ENCODE data around the gene ERC2. TPM values are rescaled to one million over a fixed set of nuclear protein-coding genes. Genes with fewer than 3 reads are reported as not detected.

Gene ERC2
- total and polyA plus RNA-seq, 2 donors (not counting 1 experiment from before 2014, with no cell fraction given): 0.14 to 0.17 TPM

GRCh38 chr3:56484525-56485032 lies 16.3 kb upstream of the ERC2 start:
- H3K4me3 ChIP-seq (replicated peaks in 1 of 4; ENCODE audit: control extremely low read depth in 1 of 4, insufficient read depth in 1 of 4, low read depth in 3 of 4, low read length in 4 of 4): no peak overlapping the region
- no peaks in the 10 kb centered on the region for H3K27me3 ChIP-seq (ENCODE audit: control insufficient read depth, insufficient read depth, low read length)
- no peaks in the 10 kb centered on the region for H3K4me1 ChIP-seq (ENCODE audit: control insufficient read depth, extremely low read depth, insufficient read depth, low read length)
- H3K9me3 ChIP-seq (ENCODE audit: control insufficient read depth, insufficient read depth, low read depth, low read length): no peaks in the 10 kb centered on the region
- no peak for DNase-seq (ENCODE audit: low read depth in 2 of 2)
- H4K20me1 ChIP-seq (ENCODE audit: control insufficient read depth, extremely low read depth, insufficient read depth, low read length): no peaks in the 10 kb centered on the region
- TF ChIP-seq EZH2 (IDR thresholded peaks at IDR 0.05; ENCODE audit: low read length, missing control alignments) (no peak), CTCF (conservative IDR thresholded peaks at IDR 0.05 in 1 of 2, IDR thresholded peaks at IDR 0.05 in 1 of 2; ENCODE audit: low read depth in 1 of 2, low read length in 2 of 2) (no peak)
- H3K79me2 ChIP-seq (ENCODE audit: control insufficient read depth, insufficient read depth, low read length): no peaks in the 10 kb centered on the region
- no peak overlapping the region for H3K9ac ChIP-seq (ENCODE audit: insufficient read depth, low read length)
- no peak overlapping the region for H3K27ac ChIP-seq (ENCODE audit: insufficient read depth, low read length)
- H3K36me3 ChIP-seq (ENCODE audit: control insufficient read depth, insufficient read depth, low read length): no peaks in the 10 kb centered on the region
- H3K4me2 ChIP-seq (ENCODE audit: extremely low read depth, insufficient read depth, low read length): no peak overlapping the region
- H2AFZ ChIP-seq (ENCODE audit: low read length): no peak overlapping the region

- H3K36me3 ChIP-seq (ENCODE audit: control insufficient read depth, insufficient read depth, low read length): no peaks in the 10 kb centered on the region
- DNase-seq (ENCODE audit: low read depth in 2 of 2): no peak
- H3K79me2 ChIP-seq (ENCODE audit: control insufficient read depth, insufficient read depth, low read length): no peaks in the 10 kb centered on the region
- no peaks in the 10 kb centered on the region for H3K4me1 ChIP-seq (ENCODE audit: control insufficient read depth, extremely low read depth, insufficient read depth, low read length)
- H3K9ac ChIP-seq (ENCODE audit: insufficient read depth, low read length): no peak overlapping the region
- H3K4me2 ChIP-seq (ENCODE audit: extremely low read depth, insufficient read depth, low read length): no peak overlapping the region
- H2AFZ ChIP-seq (ENCODE audit: low read length): no peak overlapping the region
- no peaks in the 10 kb centered on the region for H3K9me3 ChIP-seq (ENCODE audit: control insufficient read depth, insufficient read depth, low read depth, low read length)
- TF ChIP-seq CTCF (conservative IDR thresholded peaks at IDR 0.05 in 1 of 2, IDR thresholded peaks at IDR 0.05 in 1 of 2; ENCODE audit: low read depth in 1 of 2, low read length in 2 of 2) (no peak), EZH2 (IDR thresholded peaks at IDR 0.05; ENCODE audit: low read length, missing control alignments) (no peak)
- H4K20me1 ChIP-seq (ENCODE audit: control insufficient read depth, extremely low read depth, insufficient read depth, low read length): no peaks in the 10 kb centered on the region
- H3K27ac ChIP-seq (ENCODE audit: insufficient read depth, low read length): no peak overlapping the region
- no peak overlapping the region for H3K4me3 ChIP-seq (replicated peaks in 1 of 4; ENCODE audit: control extremely low read depth in 1 of 4, insufficient read depth in 1 of 4, low read depth in 3 of 4, low read length in 4 of 4)
- no peaks in the 10 kb centered on the region for H3K27me3 ChIP-seq (ENCODE audit: control insufficient read depth, insufficient read depth, low read length)
Observed at GRCh38 chr3:56484122-56484521, 15.9 kb upstream of the ERC2 start.

- H4K20me1 ChIP-seq (ENCODE audit: control insufficient read depth, extremely low read depth, insufficient read depth, low read length): no peaks in the 10 kb centered on the region
- H3K27me3 ChIP-seq (ENCODE audit: control insufficient read depth, insufficient read depth, low read length): no peaks in the 10 kb centered on the region
- no peaks in the 10 kb centered on the region for H3K36me3 ChIP-seq (ENCODE audit: control insufficient read depth, insufficient read depth, low read length)
- H3K4me3 ChIP-seq (replicated peaks in 1 of 4; ENCODE audit: control extremely low read depth in 1 of 4, insufficient read depth in 1 of 4, low read depth in 3 of 4, low read length in 4 of 4): no peak overlapping the region
- H3K27ac ChIP-seq (ENCODE audit: insufficient read depth, low read length): no peak overlapping the region
- no peak overlapping the region for H3K4me2 ChIP-seq (ENCODE audit: extremely low read depth, insufficient read depth, low read length)
- TF ChIP-seq CTCF (conservative IDR thresholded peaks at IDR 0.05 in 1 of 2, IDR thresholded peaks at IDR 0.05 in 1 of 2; ENCODE audit: low read depth in 1 of 2, low read length in 2 of 2) (no peak), EZH2 (IDR thresholded peaks at IDR 0.05; ENCODE audit: low read length, missing control alignments) (no peak)
- H3K79me2 ChIP-seq (ENCODE audit: control insufficient read depth, insufficient read depth, low read length): no peaks in the 10 kb centered on the region
- no peaks in the 10 kb centered on the region for H3K9me3 ChIP-seq (ENCODE audit: control insufficient read depth, insufficient read depth, low read depth, low read length)
- H2AFZ ChIP-seq (ENCODE audit: low read length): no peak overlapping the region
- no peak for DNase-seq (ENCODE audit: low read depth in 2 of 2)
- no peak overlapping the region for H3K9ac ChIP-seq (ENCODE audit: insufficient read depth, low read length)
- H3K4me1 ChIP-seq (ENCODE audit: control insufficient read depth, extremely low read depth, insufficient read depth, low read length): no peaks in the 10 kb centered on the region
Observed at GRCh38 chr3:56477646-56478045, 9.4 kb upstream of the ERC2 start.

Measured in fibroblast of lung (primary cell).